ENCODE measurements around the gene DFFB. TPM values are rescaled to one million over a fixed set of nuclear protein-coding genes. Genes with fewer than 3 reads are reported as not detected.

The DFFB gene
- total RNA-seq, 1 experiment from 2014 or later: 4.8 TPM

DNA sequence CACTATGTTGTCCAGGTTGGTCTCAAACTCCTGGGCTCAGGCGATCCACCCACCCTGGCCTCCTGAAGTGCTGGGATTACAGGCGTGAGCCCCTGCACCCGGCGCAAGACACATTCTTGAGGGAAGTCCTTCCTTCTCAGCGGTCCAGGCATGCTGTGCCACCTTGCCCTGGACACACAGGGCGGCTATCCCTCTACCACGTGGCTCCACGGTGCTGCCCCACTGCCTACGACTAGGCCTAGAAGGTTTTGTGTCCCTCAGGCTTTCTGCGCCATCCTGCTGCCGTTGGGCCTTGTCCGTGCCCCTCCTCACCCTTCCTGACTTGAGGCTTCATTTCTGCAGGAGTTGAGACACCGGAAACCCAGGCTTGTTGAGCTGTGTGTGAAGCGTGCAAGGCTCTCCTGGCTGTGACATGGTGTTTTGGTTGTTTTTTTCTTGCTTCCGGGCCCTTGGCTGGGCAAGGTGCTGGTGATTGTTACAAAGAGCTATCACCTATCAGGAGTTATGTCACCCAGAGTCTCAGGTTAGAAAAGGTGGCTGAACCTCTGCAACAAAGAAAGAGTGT lies 28.9 kb downstream of the DFFB start:
- TF ChIP-seq, protein P1, sequence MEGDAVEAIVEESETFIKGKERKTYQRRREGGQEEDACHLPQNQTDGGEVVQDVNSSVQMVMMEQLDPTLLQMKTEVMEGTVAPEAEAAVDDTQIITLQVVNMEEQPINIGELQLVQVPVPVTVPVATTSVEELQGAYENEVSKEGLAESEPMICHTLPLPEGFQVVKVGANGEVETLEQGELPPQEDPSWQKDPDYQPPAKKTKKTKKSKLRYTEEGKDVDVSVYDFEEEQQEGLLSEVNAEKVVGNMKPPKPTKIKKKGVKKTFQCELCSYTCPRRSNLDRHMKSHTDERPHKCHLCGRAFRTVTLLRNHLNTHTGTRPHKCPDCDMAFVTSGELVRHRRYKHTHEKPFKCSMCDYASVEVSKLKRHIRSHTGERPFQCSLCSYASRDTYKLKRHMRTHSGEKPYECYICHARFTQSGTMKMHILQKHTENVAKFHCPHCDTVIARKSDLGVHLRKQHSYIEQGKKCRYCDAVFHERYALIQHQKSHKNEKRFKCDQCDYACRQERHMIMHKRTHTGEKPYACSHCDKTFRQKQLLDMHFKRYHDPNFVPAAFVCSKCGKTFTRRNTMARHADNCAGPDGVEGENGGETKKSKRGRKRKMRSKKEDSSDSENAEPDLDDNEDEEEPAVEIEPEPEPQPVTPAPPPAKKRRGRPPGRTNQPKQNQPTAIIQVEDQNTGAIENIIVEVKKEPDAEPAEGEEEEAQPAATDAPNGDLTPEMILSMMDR (IDR thresholded peaks at IDR 0.05; ENCODE audit: unreplicated experiment): no peak
- DNase-seq (ENCODE audit: unreplicated experiment): no peak
- Mint-ChIP-seq H3K4me1 (ENCODE audit: insufficient read depth, unreplicated experiment) (no peaks in the 10 kb centered on the region), H3K36me3 (ENCODE audit: insufficient read depth, unreplicated experiment) (peaks cover 56% of the 10 kb centered on the region), H3K4me3 (ENCODE audit: unreplicated experiment) (no peak overlapping the region), H3K27ac (ENCODE audit: low read depth, unreplicated experiment) (no peak overlapping the region), H3K9me3 (ENCODE audit: unreplicated experiment) (no peaks in the 10 kb centered on the region), H3K27me3 (ENCODE audit: insufficient read depth, unreplicated experiment) (no peaks in the 10 kb centered on the region)
- intact Hi-C loops (cut with micrococcal nuclease): no loop called here
- no TSS peak for BruUV-seq (replicated peaks)
- ChIA-PET CTCF (no interaction called here), POLR2A (no interaction called here)

DNA sequence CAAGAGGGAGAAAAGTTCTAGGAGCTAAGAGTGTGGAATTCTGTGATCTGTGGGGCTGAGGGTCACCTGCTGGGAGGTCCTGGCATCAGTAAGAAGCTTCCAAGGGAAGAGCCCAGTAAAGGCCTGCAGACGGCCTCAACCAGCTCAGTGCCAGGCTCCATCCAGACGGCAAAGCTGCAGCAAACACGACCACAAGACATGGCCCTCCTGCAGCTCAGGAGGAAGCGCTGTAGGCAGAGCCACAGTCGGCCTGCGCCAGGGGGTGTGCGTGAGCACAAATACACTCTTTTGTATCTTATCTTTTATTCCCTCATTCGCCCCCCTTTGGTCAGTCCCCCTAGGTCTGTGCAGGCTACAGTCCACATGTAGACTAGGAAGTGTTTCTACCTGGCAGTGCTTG lies 29.4 kb downstream of the DFFB start:
- intact Hi-C loops (cut with micrococcal nuclease): no loop called here
- no peak for DNase-seq (ENCODE audit: unreplicated experiment)
- TF ChIP-seq, protein P1 (IDR thresholded peaks at IDR 0.05; ENCODE audit: unreplicated experiment): no peak
- Mint-ChIP-seq H3K27me3 (ENCODE audit: insufficient read depth, unreplicated experiment) (no peaks in the 10 kb centered on the region), H3K4me1 (ENCODE audit: insufficient read depth, unreplicated experiment) (no peaks in the 10 kb centered on the region), H3K36me3 (ENCODE audit: insufficient read depth, unreplicated experiment) (peaks cover 56% of the 10 kb centered on the region), H3K4me3 (ENCODE audit: unreplicated experiment) (no peak overlapping the region), H3K9me3 (ENCODE audit: unreplicated experiment) (no peaks in the 10 kb centered on the region), H3K27ac (ENCODE audit: low read depth, unreplicated experiment) (no peak overlapping the region)
- ChIA-PET POLR2A (interaction anchor here (1.1 kb wide), 1 partner anchor 13 kb away, joined by 3 read pairs; the partner anchor contains the start of gene C1orf174), CTCF (no interaction called here)
- no TSS peak for BruUV-seq (replicated peaks)

DNA sequence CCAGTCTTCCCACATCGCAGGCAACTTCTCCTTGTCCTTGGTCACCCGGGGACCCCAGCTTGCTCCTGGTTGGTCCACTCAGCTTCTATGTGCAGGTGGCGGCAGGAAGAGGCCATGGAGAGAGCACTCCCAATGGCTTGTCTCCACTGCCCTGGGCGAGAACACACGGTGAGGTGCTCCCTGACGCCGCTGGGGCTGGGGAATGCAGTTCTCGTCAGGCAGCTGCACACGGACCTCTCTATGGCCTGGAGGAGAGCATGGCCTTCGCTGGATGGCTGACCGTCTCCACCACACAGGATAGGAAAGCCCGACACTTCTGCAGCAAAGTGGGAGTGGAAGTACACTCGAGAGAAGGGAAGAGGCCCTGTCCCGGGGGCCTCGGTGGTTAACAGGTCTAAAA lies 31.0 kb downstream of the DFFB start:
- TF ChIP-seq, protein P1 (IDR thresholded peaks at IDR 0.05; ENCODE audit: unreplicated experiment): no peak
- Mint-ChIP-seq H3K4me1 (ENCODE audit: insufficient read depth, unreplicated experiment) (no peaks in the 10 kb centered on the region), H3K27me3 (ENCODE audit: insufficient read depth, unreplicated experiment) (no peaks in the 10 kb centered on the region), H3K9me3 (ENCODE audit: unreplicated experiment) (no peaks in the 10 kb centered on the region), H3K36me3 (ENCODE audit: insufficient read depth, unreplicated experiment) (peaks cover 52% of the 10 kb centered on the region), H3K4me3 (ENCODE audit: unreplicated experiment) (no peak overlapping the region), H3K27ac (ENCODE audit: low read depth, unreplicated experiment) (no peak overlapping the region)
- ChIA-PET POLR2A (interaction anchor here (1.1 kb wide), 1 partner anchor 11 kb away, joined by 6 read pairs; the partner anchor contains the start of gene C1orf174), CTCF (interaction anchor here (0.6 kb wide), 1 partner anchor 32 kb away, joined by 3 read pairs; no protein-coding TSS in a partner anchor)
- DNase-seq (ENCODE audit: unreplicated experiment): no peak
- intact Hi-C loops (cut with micrococcal nuclease): no loop called here
- no TSS peak for BruUV-seq (replicated peaks)

DNA sequence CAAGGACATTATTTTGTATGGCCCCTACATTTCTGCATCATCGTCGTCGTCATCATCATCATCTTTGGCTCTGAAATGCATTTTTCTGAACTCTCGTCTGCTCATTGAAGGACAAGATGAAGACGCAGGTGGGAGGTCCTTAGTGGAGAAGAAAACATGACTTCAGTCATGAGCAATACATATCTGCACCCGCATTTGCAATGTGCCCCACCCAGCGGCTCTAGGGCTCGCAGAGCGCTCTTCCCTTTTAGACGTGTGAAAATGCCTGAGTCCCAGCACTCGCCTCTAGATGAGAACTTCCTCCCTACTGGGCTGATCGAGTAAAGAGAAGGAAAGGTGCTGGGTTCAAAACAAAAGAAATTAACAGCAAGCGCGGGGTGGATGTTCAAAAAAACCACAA lies 32.7 kb downstream of the DFFB start:
- CTCF ChIA-PET: no interaction called here
- no peak for DNase-seq (ENCODE audit: unreplicated experiment)

More for the DNA sequence above, 32.7 kb downstream of the DFFB start:
- H3K9me3 Mint-ChIP-seq (ENCODE audit: unreplicated experiment): no peaks in the 10 kb centered on the region
- intact Hi-C loops (cut with micrococcal nuclease): no loop called here
- H3K36me3 Mint-ChIP-seq (ENCODE audit: insufficient read depth, unreplicated experiment): peaks cover 48% of the 10 kb centered on the region
- TF ChIP-seq, protein P1 (IDR thresholded peaks at IDR 0.05; ENCODE audit: unreplicated experiment): no peak
- POLR2A ChIA-PET: no interaction called here
- no peak overlapping the region for H3K27ac Mint-ChIP-seq (ENCODE audit: low read depth, unreplicated experiment)
- no peaks in the 10 kb centered on the region for H3K27me3 Mint-ChIP-seq (ENCODE audit: insufficient read depth, unreplicated experiment)
- no peak overlapping the region for H3K4me3 Mint-ChIP-seq (ENCODE audit: unreplicated experiment)
- no peaks in the 10 kb centered on the region for H3K4me1 Mint-ChIP-seq (ENCODE audit: insufficient read depth, unreplicated experiment)
- BruUV-seq (replicated peaks): no TSS peak

Data from MCF 10A (cell line).